COLO668 (cell line): ENCODE data around the gene GLT8D2.

Source experiments
- DNase-seq: peaks from one replicate; lab custom pipeline; 2025; ENCODE audit not compliant: unreplicated experiment; lab: John Stamatoyannopoulos, UW

The GLT8D2 gene

DNA sequence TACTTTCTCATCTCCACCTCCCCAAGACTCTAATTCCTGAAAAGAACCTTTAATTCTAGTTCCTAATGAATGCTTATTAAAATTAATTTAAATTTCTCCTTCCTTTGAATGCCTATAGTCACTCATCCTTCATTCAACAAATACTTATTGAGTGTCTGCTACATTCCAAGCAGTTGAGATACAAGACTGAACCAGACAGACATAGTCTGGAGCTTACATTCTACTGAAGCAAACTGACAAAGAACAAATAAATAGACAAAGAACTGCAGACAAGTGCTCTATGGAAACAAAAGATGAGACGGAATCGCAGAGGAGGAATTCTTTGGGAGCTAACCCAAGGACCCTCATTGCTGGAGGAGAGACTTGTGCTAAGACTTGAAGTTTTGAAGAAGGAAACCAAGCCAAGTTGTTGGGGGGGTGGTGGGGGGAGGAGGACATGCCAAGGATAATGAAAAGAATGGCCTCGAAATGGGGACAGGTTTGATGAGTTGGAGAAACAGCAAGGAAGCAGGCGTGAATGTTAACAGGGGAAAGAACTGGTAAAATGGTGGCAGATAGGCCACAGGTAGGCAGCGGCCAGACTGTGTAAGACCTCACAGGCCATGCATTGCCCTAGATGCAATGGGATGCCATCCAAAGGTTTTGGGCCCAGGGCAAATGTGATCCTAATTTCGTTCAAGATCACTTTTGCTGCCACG is 94.0 kb downstream of the GLT8D2 start:
- peak; percentile 49 for DNase-seq

DNA sequence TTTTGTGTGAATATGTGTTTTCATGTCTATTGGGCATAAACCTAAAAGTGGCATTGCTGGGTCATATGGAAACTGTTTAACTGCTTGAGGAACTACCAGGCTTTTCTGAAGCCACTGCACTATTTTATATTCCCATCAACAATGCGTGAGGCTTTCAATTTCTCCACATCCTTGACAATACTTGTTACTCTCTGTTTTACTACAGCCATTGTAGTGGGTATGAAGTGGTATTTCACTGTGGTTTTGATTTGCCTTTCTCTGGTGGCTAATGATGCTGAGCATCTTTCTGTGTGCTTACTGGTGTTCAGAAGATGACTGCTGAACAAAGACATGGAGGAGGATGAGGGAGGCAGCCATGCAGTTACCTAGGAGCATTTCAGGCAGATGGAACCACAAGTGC is 97.5 kb downstream of the GLT8D2 start:
- no peak for DNase-seq

DNA sequence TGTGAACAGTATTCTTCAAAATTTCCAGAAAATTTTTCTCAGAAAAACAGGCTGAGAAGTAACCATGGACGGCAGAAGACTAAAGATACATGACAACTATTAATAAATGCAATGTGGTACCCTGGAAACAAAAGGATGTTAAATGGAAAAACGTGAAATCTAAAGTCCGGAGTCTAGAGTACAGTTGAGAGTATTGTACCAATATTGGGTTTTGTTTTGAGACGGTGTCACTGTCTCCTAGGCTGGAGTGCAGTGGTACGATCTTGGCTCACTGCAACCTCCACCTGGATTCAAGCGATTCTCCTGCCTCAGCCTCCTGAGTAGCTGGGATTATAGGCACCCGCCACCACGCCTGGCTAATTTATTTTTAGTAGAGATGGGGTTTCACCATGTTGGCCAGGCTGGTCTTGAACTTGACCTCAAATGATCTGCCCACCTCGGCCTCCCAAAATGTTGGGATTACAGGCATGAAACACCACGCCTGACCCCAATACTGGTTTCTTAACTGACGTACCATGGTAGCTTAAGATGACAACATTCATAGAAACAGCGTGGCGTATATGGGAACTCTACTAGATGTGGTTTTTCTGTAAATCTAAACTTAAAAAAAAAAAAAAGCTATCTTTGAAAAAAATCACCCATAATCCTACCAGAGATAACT is 101.1 kb downstream of the GLT8D2 start:
- no peak for DNase-seq

DNA sequence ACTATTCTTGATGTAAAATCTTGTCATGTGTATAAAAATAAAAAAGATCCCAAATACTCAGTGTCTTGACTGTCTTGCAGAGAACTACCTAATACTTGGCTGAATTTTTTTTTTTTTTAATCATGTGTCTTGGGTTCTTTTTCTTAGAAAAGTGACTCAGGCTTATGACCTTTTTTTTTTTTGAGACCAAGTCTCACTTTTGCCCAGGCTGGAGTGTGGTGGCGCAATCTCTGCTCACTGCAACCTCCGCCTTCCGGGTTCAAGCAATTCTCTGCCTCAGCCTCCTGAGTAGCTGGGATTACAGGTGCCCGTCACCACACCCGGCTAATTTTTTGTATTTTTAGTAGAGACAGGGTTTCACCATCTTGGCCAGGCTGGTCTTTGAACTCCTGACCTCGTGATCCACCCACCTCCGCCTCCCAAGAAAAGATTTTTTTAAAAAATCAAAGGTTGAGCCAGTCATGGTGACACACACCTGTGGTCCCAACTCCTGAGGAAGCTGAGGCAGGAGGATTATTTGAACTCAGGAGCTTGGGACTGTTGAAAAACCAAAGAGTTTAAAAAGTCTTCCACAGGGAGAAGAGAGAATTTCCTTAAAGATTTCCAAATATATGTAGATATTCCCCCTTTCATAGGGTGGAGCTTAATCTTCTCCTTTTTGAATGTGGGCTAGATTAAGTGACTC is 102.0 kb downstream of the GLT8D2 start:
- no peak for DNase-seq

DNA sequence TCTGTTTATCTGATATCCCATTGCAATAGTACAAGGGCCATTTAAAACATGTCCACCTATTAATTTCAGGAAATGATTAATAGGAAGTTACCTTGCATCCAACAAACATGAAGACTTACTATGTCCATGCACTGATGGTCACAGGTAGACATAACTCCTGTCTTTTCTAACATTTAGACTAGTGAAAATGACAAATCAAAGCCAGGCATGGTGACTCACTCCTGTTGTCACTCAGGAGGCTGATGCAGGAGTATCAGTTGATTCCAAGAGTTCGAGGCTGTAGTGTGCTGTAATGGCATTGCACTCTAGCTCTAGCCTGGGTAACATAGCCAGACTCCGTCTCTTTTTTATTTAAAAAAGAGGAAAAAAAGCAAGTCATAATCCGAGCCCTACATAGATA is 105.0 kb downstream of the GLT8D2 start:
- DNase-seq: no peak
